K562 (cell line): ENCODE data around the gene CHST8. TPM values are rescaled to one million over a fixed set of nuclear protein-coding genes. Genes with fewer than 3 reads are reported as not detected.

ENCODE experiments used
- ATAC-seq: fragments of 200-7000 bp; cut with Tn5 transposase; 3 replicates; pipeline ENCODE4 v1.9.1; 2020; ENCODE audit warnings: moderate library complexity
- BruUV-seq: library from RNA; stranded (reverse); fragments of 400-500 nt; replicated peaks from 2 replicates; lab custom pipeline; 2021; lab: Mats Ljungman, UMichigan
- CTCF ChIA-PET: fragments of 300-600 bp; formaldehyde crosslinking; extraction: SDS; loops from one replicate; lab custom pipeline; 2021; ENCODE audit warnings: low intra/inter-chr PET ratio; lab: Yijun Ruan, JAX
- POLR2A ChIA-PET: fragments of 300-600, 350-650 bp; sonication (Branson Sonifier 250); formaldehyde crosslinking; extraction: SDS; loops from one replicate; lab custom pipeline; 2021; ENCODE audit warnings: antibody characterized with exemption, inconsistent platforms; lab: Yijun Ruan, JAX
- DNase-seq, 4 experiments: peaks; one replicate each; pipeline versions ENCODE4 v3.0.0 to v3.0.0-alpha.2; 2011 to 2018; ENCODE audit warnings: low spot score in 3 of 4, mixed read lengths in 3 of 4; ENCODE audit errors: extremely low read depth in 1 of 4
- FAIRE-seq: peaks from 2 replicates; lab custom pipeline; 2011; peaks lifted over from hg19 to GRCh38; lab: Jason Lieb, UNC
- H2AFZ ChIP-seq: 2 replicates; pipeline ENCODE4 v1.6.0; 2011; ENCODE audit warnings: low read depth, low read length, control low read depth, inconsistent platforms
- H3K27ac ChIP-seq: fragments of 200-600 bp; 3 replicates; pipeline ENCODE4 v1.8.0; 2011; ENCODE audit warnings: low read depth, mild to moderate bottlenecking, control low read depth, inconsistent platforms, low read length, moderate library complexity, mixed read lengths; ENCODE audit errors: extremely low read depth
- H3K27me3 ChIP-seq, 2 experiments: fragments of 300-600 bp in 1 of 2; 2 replicates in 1 of 2; 3 replicates in 1 of 2; pipeline versions ENCODE4 v1.6.0 to v1.8.0; 2011; ENCODE audit warnings: inconsistent platforms in 2 of 2, low read length in 2 of 2, mild to moderate bottlenecking in 1 of 2, mixed read lengths in 1 of 2, moderate library complexity in 1 of 2; ENCODE audit not compliant: control insufficient read depth in 2 of 2, insufficient read depth in 2 of 2
- H3K36me3 ChIP-seq: fragments of 300-600 bp; 3 replicates; pipeline ENCODE4 v1.8.0; 2011; ENCODE audit warnings: mild to moderate bottlenecking, low read length, inconsistent platforms; ENCODE audit not compliant: control insufficient read depth, insufficient read depth
- H3K4me1 ChIP-seq, 2 experiments: fragments of 200-600 bp in 1 of 2; replicated peaks in 1 of 2; 2 replicates in 1 of 2; 3 replicates in 1 of 2; pipeline versions ENCODE4 v1.5.1 to v1.8.0; 2011; ENCODE audit warnings: inconsistent platforms in 2 of 2, low read length in 2 of 2, mild to moderate bottlenecking in 1 of 2, mixed read lengths in 1 of 2, moderate library complexity in 1 of 2; ENCODE audit not compliant: control insufficient read depth in 2 of 2, insufficient read depth in 2 of 2
- H3K4me2 ChIP-seq: 2 replicates; pipeline ENCODE4 v1.6.1; 2011; ENCODE audit warnings: low read length, control low read depth, inconsistent platforms, mixed read lengths; ENCODE audit not compliant: insufficient read depth
- H3K4me3 ChIP-seq: fragments of 200-600 bp; sonication (generic), shearing (Covaris generic); 2 replicates; pipeline ENCODE4 v1.5.1; 2016; ENCODE audit warnings: control low read depth, inconsistent platforms
- H3K79me2 ChIP-seq: fragments of 200-600 bp; 3 replicates; pipeline ENCODE4 v1.8.0; 2011; ENCODE audit warnings: low read length, inconsistent platforms; ENCODE audit not compliant: control insufficient read depth, insufficient read depth
- H3K9ac ChIP-seq, 2 experiments: 2 replicates each; pipeline versions ENCODE4 v1.6.0 to v1.6.1; 2011; ENCODE audit warnings: low read depth in 2 of 2, low read length in 2 of 2, control low read depth in 1 of 2, inconsistent platforms in 1 of 2, mild to moderate bottlenecking in 1 of 2, mixed read lengths in 1 of 2; ENCODE audit not compliant: insufficient read depth in 1 of 2
- H3K9me1 ChIP-seq: one replicate; pipeline ENCODE4 v1.6.0; 2011; ENCODE audit warnings: inconsistent platforms, mild to moderate bottlenecking, low read length, moderate library complexity; ENCODE audit not compliant: control insufficient read depth, insufficient read depth
- H3K9me3 ChIP-seq: replicated peaks from 2 replicates; pipeline ENCODE4 v1.5.1; 2011; ENCODE audit warnings: low read depth, low read length, inconsistent platforms; ENCODE audit not compliant: control insufficient read depth, insufficient read depth
- H4K20me1 ChIP-seq: replicated peaks from 2 replicates; pipeline ENCODE4 v1.6.1; 2011; ENCODE audit warnings: low read length, inconsistent platforms, mixed read lengths; ENCODE audit not compliant: control insufficient read depth, insufficient read depth
- CTCF ChIP-seq, 3 experiments: IDR thresholded peaks in 2 of 3; conservative IDR thresholded peaks in 1 of 3; 2 replicates each; pipeline ENCODE4 v1.5.1; 2011 to 2012; ENCODE audit warnings: low read length in 3 of 3, mild to moderate bottlenecking in 3 of 3, control low read depth in 2 of 3, improper control_type of control experiment in 1 of 3, inconsistent platforms in 1 of 3, low read depth in 1 of 3, mixed read lengths in 1 of 3, moderate library complexity in 1 of 3; ENCODE audit not compliant: insufficient read depth in 2 of 3
- GABPB1 ChIP-seq: sonication (generic); formaldehyde crosslinking; IDR thresholded peaks from 2 replicates; pipeline ENCODE4 v1.8.0; 2022; ENCODE audit warnings: mild to moderate bottlenecking, missing genetic modification reagents
- POLR2H ChIP-seq: IDR thresholded peaks from 2 replicates; pipeline ENCODE4 v1.6.1; 2016; ENCODE audit warnings: missing genetic modification characterization, low read depth, mild to moderate bottlenecking, control low read depth, missing compliant biosample characterization, moderate library complexity
- RAD21 ChIP-seq, 2 experiments: fragments of 250-450 bp in 1 of 2; fragments of 450-650 bp in 1 of 2; sonication (Bioruptor Pico) in 1 of 2; formaldehyde crosslinking in 1 of 2; IDR thresholded peaks in 1 of 2; conservative IDR thresholded peaks in 1 of 2; 2 replicates each; pipeline versions ENCODE4 v1.4.0 to v1.8.0; 2020 to 2022; ENCODE audit warnings: mild to moderate bottlenecking in 2 of 2, moderate library complexity in 1 of 2
- SIN3A ChIP-seq, 2 experiments: fragments of 150-350 bp in 1 of 2; IDR thresholded peaks; 2 replicates each; pipeline ENCODE4 v1.6.1; 2011 to 2016; ENCODE audit warnings: borderline replicate concordance in 2 of 2, low read depth in 2 of 2, low read length in 2 of 2, mild to moderate bottlenecking in 2 of 2, moderate library complexity in 2 of 2; ENCODE audit not compliant: control insufficient read depth in 1 of 2
- SREBF2 ChIP-seq: sonication (generic); formaldehyde crosslinking; IDR thresholded peaks from 2 replicates; pipeline ENCODE4 v1.4.0; 2020; ENCODE audit warnings: mild to moderate bottlenecking, missing genetic modification reagents
- ZFP1 ChIP-seq: fragments of 450-650 bp; formaldehyde crosslinking; IDR thresholded peaks from 2 replicates; pipeline ENCODE4 v1.4.0; 2020; ENCODE audit warnings: mild to moderate bottlenecking, mixed read lengths
- ZNF232 ChIP-seq: sonication (generic); formaldehyde crosslinking; IDR thresholded peaks from 2 replicates; pipeline ENCODE4 v1.8.0; 2022; ENCODE audit warnings: mild to moderate bottlenecking, missing genetic modification reagents
- WGBS: fragments of 100-300 bp; shearing (Covaris generic); methylation state at CpG from one replicate; pipeline ENCODE4 v1.1.6; 2016; ENCODE audit warnings: low coverage, mixed read lengths; ENCODE audit not compliant: insufficient coverage; ENCODE audit errors: missing lambda C conversion rate; 5-methylcytosine and 5-hydroxymethylcytosine counted together
- in situ Hi-C: fragments of 300-500 bp; cut with MboI; formaldehyde crosslinking; loops from 4 replicates; pipeline ENCODE4 v1.15.0; 2018; ENCODE audit warnings: inconsistent platforms, mixed read lengths
- intact Hi-C: fragments of 100-400 bp; cut with micrococcal nuclease; formaldehyde crosslinking; loops from 2 replicates; pipeline ENCODE4 v1.14.2; 2022
- polyA plus RNA-seq, 8 experiments: library from polyadenylated mRNA; depleted of rRNA in 4 of 8; stranded (reverse) in 5 of 8; unstranded in 3 of 8; fragments of >200 nt; fragmentation: Nextera tagmentation in 2 of 8; fragmentation: Illumina TruSeq in 1 of 8; extraction: Ambion mirVana in 2 of 8; extraction: Trizol in 1 of 8; gene quantifications; 2 replicates each; pipeline versions ENCODE4 v1.2.1 to v1.2.3, GENCODE V29; 2011 to 2014; ENCODE audit warnings: inconsistent platforms in 1 of 8, missing spikeins in 1 of 8
- total RNA-seq, 7 experiments: library from RNA; depleted of rRNA in 6 of 7; stranded (reverse); fragments of >200 nt in 6 of 7; fragmentation: Illumina TruSeq in 2 of 7; extraction: Trizol in 2 of 7; gene quantifications; 2 replicates each; pipeline versions ENCODE4 v1.2.1 to v1.2.3, GENCODE V29; 2011 to 2021; ENCODE audit warnings: low replicate concordance in 1 of 7

CHST8 gene
- total and polyA plus RNA-seq, 9 of the 15 experiments (the other 6 are each of a cell fraction or from before 2014, with no cell fraction given), result 0.11 TPM; not detected in 8

GRCh38 chr19:33705090-33705847, 83.5 kb downstream of the CHST8 start:
- no peak overlapping the region for H3K4me2 ChIP-seq
- in situ Hi-C loops, result no loop called here
- 2% methylated on average over 11 of the region's 11 CpGs for WGBS
- ATAC-seq (no peak), DNase-seq (no peak), FAIRE-seq (no peak)
- intact Hi-C loops, result no loop called here
- no peak overlapping the region for H3K4me3 ChIP-seq
- ChIA-PET POLR2A (no interaction called here), CTCF (no interaction called here)
- peaks cover 2 to 23% of the 10 kb centered on the region in 2 experiments; a peak in 3 of 5 replicates for H3K27me3 ChIP-seq
- no peaks in the 10 kb centered on the region for H3K4me1 ChIP-seq
- no peaks in the 10 kb centered on the region for H4K20me1 ChIP-seq
- H3K9me1 ChIP-seq, result peaks cover 2% of the 10 kb centered on the region
- H2AFZ ChIP-seq, result no peak overlapping the region
- TF ChIP-seq ZFP1, result no peak
- no peak for TF ChIP-seq GABPB1
- TF ChIP-seq SIN3A (IDR thresholded peaks at IDR 0.05; ENCODE audit: borderline replicate concordance in 2 of 2, control insufficient read depth in 1 of 2, low read depth in 2 of 2, low read length in 2 of 2), result no peak
- TF ChIP-seq SREBF2 (CRISPR knock-in tag), result no peak
- TF ChIP-seq RAD21 (CRISPR knock-in tag; conservative IDR thresholded peaks at IDR 0.05 in 1 of 2, IDR thresholded peaks at IDR 0.05 in 1 of 2), result peak in 1 of 2 experiments; percentile 39; a peak in 2 of 4 replicates
- TF ChIP-seq CTCF (IDR thresholded peaks at IDR 0.05 in 2 of 3, conservative IDR thresholded peaks at IDR 0.05 in 1 of 3; ENCODE audit: insufficient read depth in 2 of 3, low read depth in 1 of 3, low read length in 3 of 3), result peak in 2 of 3 experiments; percentile 22 to 33; a peak in 2 of 6 replicates
- no peak for TF ChIP-seq ZNF232 (CRISPR knock-in tag)
- no peak for TF ChIP-seq POLR2H (tag)
- no peak overlapping the region for H3K27ac ChIP-seq
- H3K9ac ChIP-seq, result no peak overlapping the region
- H3K79me2 ChIP-seq, result no peaks in the 10 kb centered on the region
- no peaks in the 10 kb centered on the region for H3K36me3 ChIP-seq
- no TSS peak for BruUV-seq
- no peaks in the 10 kb centered on the region for H3K9me3 ChIP-seq
